Parathyroid adenoma (tissue), 2 donors: ENCODE data around the gene PRKCE.

Source experiments
- H2AFZ ChIP-seq: fragments of 300-600 bp; sonication (generic); one replicate; pipeline ENCODE4 v1.7.0; 2017; ENCODE audit warnings: antibody characterized with exemption, mild to moderate bottlenecking
- H3K27ac ChIP-seq: fragments of 300-600 bp; sonication (generic); one replicate; pipeline ENCODE4 v1.7.0; 2017
- H3K27me3 ChIP-seq: fragments of 300-600 bp; sonication (generic); one replicate; pipeline ENCODE4 v1.7.0; 2017; ENCODE audit warnings: low read length; ENCODE audit not compliant: control insufficient read depth, insufficient read depth
- H3K36me3 ChIP-seq: fragments of 300-600 bp; sonication (generic); one replicate; pipeline ENCODE4 v1.7.0; 2017; ENCODE audit warnings: low read length; ENCODE audit not compliant: control insufficient read depth, insufficient read depth
- H3K4me1 ChIP-seq: fragments of 300-600 bp; sonication (generic); one replicate; pipeline ENCODE4 v1.7.0; 2017; ENCODE audit warnings: control low read depth
- H3K4me2 ChIP-seq: fragments of 300-600 bp; sonication (generic); one replicate; pipeline ENCODE4 v1.7.0; 2017; ENCODE audit warnings: low read length
- H3K4me3 ChIP-seq: fragments of 300-600 bp; sonication (generic); one replicate; pipeline ENCODE4 v1.7.0; 2017; ENCODE audit warnings: low read depth, low read length
- H3K79me2 ChIP-seq: fragments of 300-600 bp; sonication (generic); one replicate; pipeline ENCODE4 v1.7.0; 2017; ENCODE audit warnings: control low read depth
- H3K9ac ChIP-seq: fragments of 300-600 bp; sonication (generic); one replicate; pipeline ENCODE4 v1.7.0; 2017; ENCODE audit warnings: mild to moderate bottlenecking
- H3K9me3 ChIP-seq: fragments of 300-600 bp; sonication (generic); one replicate; pipeline ENCODE4 v1.7.0; 2017; ENCODE audit warnings: low read length; ENCODE audit not compliant: control insufficient read depth
- TF ChIP-seq, protein P1 (sequence below): fragments of 300-600 bp; sonication (generic); IDR thresholded peaks from one replicate; pipeline ENCODE4 v1.7.0; 2017; ENCODE audit warnings: antibody characterized with exemption, mild to moderate bottlenecking
- donor health status: primary hyperparathyroidism.

PRKCE gene

DNA sequence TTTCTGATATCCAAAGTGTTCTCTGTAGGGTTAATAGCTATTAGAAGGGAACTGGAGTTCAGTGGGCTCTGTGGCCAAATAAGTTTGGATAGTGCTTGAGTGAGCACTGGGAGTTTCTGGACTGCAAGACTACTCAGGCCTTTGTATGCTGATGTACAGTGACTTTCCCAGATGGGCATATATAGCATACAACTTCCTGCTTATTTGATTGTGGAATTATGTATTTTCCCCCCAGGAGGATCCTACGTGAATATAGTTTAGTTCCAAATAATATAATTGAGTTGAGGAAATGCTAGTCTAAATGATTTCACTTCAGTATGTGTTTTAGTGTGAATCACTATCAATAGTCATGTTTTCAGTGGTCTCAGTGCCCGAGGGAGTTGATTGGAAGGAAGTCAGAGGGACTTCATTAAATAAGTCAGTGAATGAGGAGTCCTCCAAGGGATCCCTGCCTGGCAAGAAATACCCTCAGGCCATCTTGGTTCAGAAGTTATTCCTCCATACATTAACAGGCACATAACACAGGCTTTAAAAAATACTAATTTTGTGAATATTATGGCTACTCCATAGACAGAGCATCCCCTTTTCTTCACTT lies 251.4 kb downstream of the PRKCE start:
- H3K4me1 ChIP-seq, result peaks cover 20% of the 10 kb centered on the region
- no peak overlapping the region for H3K4me3 ChIP-seq
- H3K27ac ChIP-seq, result no peak overlapping the region
- H3K36me3 ChIP-seq, result no peaks in the 10 kb centered on the region
- peaks cover 56% of the 10 kb centered on the region for H3K79me2 ChIP-seq
- TF ChIP-seq, protein P1, sequence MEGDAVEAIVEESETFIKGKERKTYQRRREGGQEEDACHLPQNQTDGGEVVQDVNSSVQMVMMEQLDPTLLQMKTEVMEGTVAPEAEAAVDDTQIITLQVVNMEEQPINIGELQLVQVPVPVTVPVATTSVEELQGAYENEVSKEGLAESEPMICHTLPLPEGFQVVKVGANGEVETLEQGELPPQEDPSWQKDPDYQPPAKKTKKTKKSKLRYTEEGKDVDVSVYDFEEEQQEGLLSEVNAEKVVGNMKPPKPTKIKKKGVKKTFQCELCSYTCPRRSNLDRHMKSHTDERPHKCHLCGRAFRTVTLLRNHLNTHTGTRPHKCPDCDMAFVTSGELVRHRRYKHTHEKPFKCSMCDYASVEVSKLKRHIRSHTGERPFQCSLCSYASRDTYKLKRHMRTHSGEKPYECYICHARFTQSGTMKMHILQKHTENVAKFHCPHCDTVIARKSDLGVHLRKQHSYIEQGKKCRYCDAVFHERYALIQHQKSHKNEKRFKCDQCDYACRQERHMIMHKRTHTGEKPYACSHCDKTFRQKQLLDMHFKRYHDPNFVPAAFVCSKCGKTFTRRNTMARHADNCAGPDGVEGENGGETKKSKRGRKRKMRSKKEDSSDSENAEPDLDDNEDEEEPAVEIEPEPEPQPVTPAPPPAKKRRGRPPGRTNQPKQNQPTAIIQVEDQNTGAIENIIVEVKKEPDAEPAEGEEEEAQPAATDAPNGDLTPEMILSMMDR, result no peak
- H3K27me3 ChIP-seq, result no peaks in the 10 kb centered on the region
- H2AFZ ChIP-seq, result no peak overlapping the region
- no peak overlapping the region for H3K4me2 ChIP-seq
- no peaks in the 10 kb centered on the region for H3K9me3 ChIP-seq
- no peak overlapping the region for H3K9ac ChIP-seq

- TF ChIP-seq, protein P1, result no peak
- Histone ChIP-seq H3K9ac (no peak overlapping the region), H3K4me1 (peaks cover 8% of the 10 kb centered on the region), H3K79me2 (peaks cover 49% of the 10 kb centered on the region), H3K9me3 (no peaks in the 10 kb centered on the region), H2AFZ (no peak overlapping the region), H3K27ac (no peak overlapping the region), H3K27me3 (no peaks in the 10 kb centered on the region), H3K4me2 (no peak overlapping the region), H3K36me3 (no peaks in the 10 kb centered on the region), H3K4me3 (no peak overlapping the region)
These were observed 252.9 kb downstream of the PRKCE start for GRCh38 chr2:45904267-45904945.

DNA sequence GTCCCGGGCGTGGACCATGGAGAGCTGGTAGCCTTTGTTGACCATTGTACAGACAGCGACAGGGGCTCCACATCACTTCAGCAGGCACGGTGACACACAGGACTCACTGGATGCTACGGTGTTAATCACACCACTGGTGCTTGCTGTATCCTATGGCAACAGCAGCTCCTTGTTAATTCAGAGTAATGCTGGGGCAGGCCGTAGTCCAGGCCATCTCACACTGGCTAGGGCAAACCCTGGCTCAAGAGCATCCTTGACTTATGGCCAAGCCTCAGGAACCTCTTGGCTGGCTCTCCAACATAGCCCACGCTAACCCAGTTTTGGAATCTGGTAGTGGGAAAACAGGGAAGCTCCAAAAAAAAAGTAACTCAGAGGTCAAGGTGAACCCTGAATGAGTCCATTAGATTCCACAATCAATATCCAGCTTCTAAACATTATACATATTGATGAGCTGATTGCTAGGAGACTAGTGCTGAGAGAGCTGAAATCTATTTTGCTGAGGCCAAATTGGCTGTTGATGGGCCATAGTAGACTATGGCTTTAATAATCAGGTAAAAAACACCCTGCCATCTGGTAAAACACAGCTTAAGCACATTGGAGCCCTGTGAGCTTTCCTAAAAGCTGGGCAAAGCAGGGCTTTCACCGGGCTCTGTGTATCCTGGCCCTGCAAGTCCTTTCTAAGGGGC lies 253.6 kb downstream of the PRKCE start:
- TF ChIP-seq, protein P1, result no peak
- Histone ChIP-seq H3K27me3 (no peaks in the 10 kb centered on the region), H3K9me3 (no peaks in the 10 kb centered on the region), H3K9ac (no peak overlapping the region), H3K4me3 (no peak overlapping the region), H2AFZ (no peak overlapping the region), H3K79me2 (peaks cover 42% of the 10 kb centered on the region), H3K27ac (no peak overlapping the region), H3K4me2 (no peak overlapping the region), H3K36me3 (no peaks in the 10 kb centered on the region), H3K4me1 (peaks cover 8% of the 10 kb centered on the region)

DNA sequence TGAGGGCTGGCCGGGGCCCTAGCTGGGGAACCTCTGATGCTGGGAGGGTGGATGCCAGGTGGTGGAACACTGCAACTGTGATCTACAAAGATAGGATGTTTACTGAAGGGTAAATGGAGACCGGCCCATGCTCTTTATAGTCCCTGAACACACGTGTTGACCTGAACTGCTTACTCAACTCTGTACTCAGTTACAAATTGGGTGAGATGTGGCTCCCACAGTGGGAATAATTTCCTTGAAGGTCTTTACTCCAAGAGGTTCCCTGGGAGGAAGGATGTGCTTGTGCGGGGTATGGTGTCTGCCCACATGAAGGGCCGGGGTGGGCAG lies 254.1 kb downstream of the PRKCE start:
- H3K4me2 ChIP-seq, result no peak overlapping the region
- H3K4me3 ChIP-seq, result no peak overlapping the region
- no peak overlapping the region for H3K9ac ChIP-seq
- no peak overlapping the region for H3K27ac ChIP-seq
- TF ChIP-seq, protein P1, result no peak
- no peaks in the 10 kb centered on the region for H3K36me3 ChIP-seq
- no peak overlapping the region for H2AFZ ChIP-seq
- no peaks in the 10 kb centered on the region for H3K9me3 ChIP-seq
- H3K4me1 ChIP-seq, result peaks cover 8% of the 10 kb centered on the region
- no peaks in the 10 kb centered on the region for H3K27me3 ChIP-seq
- peaks cover 43% of the 10 kb centered on the region for H3K79me2 ChIP-seq
